Fibroblast of lung (primary cell): ENCODE measurements around the gene MYO18A.

ENCODE experiments used
- EZH2 ChIP-seq: IDR thresholded peaks from 2 replicates; pipeline ENCODE4 v1.5.1; 2012; ENCODE audit warnings: low read length, control low read depth, mild to moderate bottlenecking; ENCODE audit errors: missing control alignments
- TF ChIP-seq, protein P1 (sequence below), 2 donors: IDR thresholded peaks in 1 of 2; conservative IDR thresholded peaks in 1 of 2; 1 replicate in 1 of 2; 2 replicates in 1 of 2; pipeline ENCODE4 v1.5.1; 2011 to 2012; ENCODE audit warnings: low read length in 2 of 2, control low read depth in 1 of 2, inconsistent platforms in 1 of 2, low read depth in 1 of 2, mild to moderate bottlenecking in 1 of 2

GRCh38 chr17:29190039-29190438 is 9.8 kb upstream of the MYO18A start:
- TF ChIP-seq, protein P1, sequence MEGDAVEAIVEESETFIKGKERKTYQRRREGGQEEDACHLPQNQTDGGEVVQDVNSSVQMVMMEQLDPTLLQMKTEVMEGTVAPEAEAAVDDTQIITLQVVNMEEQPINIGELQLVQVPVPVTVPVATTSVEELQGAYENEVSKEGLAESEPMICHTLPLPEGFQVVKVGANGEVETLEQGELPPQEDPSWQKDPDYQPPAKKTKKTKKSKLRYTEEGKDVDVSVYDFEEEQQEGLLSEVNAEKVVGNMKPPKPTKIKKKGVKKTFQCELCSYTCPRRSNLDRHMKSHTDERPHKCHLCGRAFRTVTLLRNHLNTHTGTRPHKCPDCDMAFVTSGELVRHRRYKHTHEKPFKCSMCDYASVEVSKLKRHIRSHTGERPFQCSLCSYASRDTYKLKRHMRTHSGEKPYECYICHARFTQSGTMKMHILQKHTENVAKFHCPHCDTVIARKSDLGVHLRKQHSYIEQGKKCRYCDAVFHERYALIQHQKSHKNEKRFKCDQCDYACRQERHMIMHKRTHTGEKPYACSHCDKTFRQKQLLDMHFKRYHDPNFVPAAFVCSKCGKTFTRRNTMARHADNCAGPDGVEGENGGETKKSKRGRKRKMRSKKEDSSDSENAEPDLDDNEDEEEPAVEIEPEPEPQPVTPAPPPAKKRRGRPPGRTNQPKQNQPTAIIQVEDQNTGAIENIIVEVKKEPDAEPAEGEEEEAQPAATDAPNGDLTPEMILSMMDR (conservative IDR thresholded peaks at IDR 0.05 in 1 of 2, IDR thresholded peaks at IDR 0.05 in 1 of 2; ENCODE audit: low read depth in 1 of 2, low read length in 2 of 2): no peak
- no peak for TF ChIP-seq EZH2
